Hepatocyte (in vitro differentiated cells): Measurements from ENCODE around the gene IGSF23.

ENCODE experiments used
- EZH2 ChIP-seq: fragments of 200-600 bp; sonication (generic); IDR thresholded peaks from 2 replicates; pipeline ENCODE4 v1.6.1; 2016; ENCODE audit warnings: antibody characterized with exemption, mild to moderate bottlenecking, borderline replicate concordance
- EZH2phosphoT487 ChIP-seq: fragments of 200-600 bp; sonication (generic); IDR thresholded peaks from one replicate; pipeline ENCODE4 v1.6.1; 2018; ENCODE audit warnings: antibody characterized with exemption, mild to moderate bottlenecking, low read depth, moderate library complexity; ENCODE audit not compliant: unreplicated experiment, severe bottlenecking
- TF ChIP-seq, protein P1 (sequence below): fragments of 200-600 bp; sonication (generic); IDR thresholded peaks from 2 replicates; pipeline ENCODE4 v1.5.1; 2016; ENCODE audit warnings: antibody characterized with exemption, mild to moderate bottlenecking; ENCODE audit not compliant: poor library complexity

DNA sequence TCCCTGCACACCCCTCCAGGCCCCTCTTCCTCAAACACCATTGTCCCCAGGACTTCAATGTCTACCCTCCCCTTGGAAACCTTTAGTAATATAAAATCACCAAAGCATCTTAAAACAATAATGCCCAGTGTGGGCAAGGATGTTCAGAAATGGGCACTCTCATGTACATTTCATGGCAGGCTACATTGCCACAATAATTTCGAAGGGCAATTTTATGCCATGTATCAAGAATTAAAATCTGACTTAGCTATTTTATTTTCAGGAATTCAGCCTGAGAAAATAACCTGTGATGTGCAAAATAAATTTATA lies 35.8 kb upstream of the IGSF23 start:
- TF ChIP-seq, protein P1, sequence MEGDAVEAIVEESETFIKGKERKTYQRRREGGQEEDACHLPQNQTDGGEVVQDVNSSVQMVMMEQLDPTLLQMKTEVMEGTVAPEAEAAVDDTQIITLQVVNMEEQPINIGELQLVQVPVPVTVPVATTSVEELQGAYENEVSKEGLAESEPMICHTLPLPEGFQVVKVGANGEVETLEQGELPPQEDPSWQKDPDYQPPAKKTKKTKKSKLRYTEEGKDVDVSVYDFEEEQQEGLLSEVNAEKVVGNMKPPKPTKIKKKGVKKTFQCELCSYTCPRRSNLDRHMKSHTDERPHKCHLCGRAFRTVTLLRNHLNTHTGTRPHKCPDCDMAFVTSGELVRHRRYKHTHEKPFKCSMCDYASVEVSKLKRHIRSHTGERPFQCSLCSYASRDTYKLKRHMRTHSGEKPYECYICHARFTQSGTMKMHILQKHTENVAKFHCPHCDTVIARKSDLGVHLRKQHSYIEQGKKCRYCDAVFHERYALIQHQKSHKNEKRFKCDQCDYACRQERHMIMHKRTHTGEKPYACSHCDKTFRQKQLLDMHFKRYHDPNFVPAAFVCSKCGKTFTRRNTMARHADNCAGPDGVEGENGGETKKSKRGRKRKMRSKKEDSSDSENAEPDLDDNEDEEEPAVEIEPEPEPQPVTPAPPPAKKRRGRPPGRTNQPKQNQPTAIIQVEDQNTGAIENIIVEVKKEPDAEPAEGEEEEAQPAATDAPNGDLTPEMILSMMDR = no peak
- TF ChIP-seq EZH2phosphoT487 = no peak
- TF ChIP-seq EZH2 = no peak
